ENCODE data around the gene MUS81.

- TF ChIP-seq E2F1 (CRISPR knock-in tag; IDR thresholded peaks at IDR 0.05) (no peak), ELK4 (CRISPR knock-in tag; IDR thresholded peaks at IDR 0.05; ENCODE audit: borderline replicate concordance) (no peak), CHD2 (IDR thresholded peaks at IDR 0.05; ENCODE audit: low read depth, low read length) (no peak), ZSCAN30 (CRISPR knock-in tag; IDR thresholded peaks at IDR 0.05) (no peak), KMT2B (CRISPR knock-in tag; IDR thresholded peaks at IDR 0.05) (no peak), MAX (IDR thresholded peaks at IDR 0.05) (no peak), FOXP1 (IDR thresholded peaks at IDR 0.05) (no peak), FOXP1 (CRISPR knock-in tag; IDR thresholded peaks at IDR 0.05) (no peak), GABPB1 (CRISPR knock-in tag; IDR thresholded peaks at IDR 0.05) (no peak), U2AF1 (optimal IDR thresholded peaks at IDR 0.05; ENCODE audit: low read depth, low read length) (no peak), ZKSCAN1 (IDR thresholded peaks at IDR 0.05; ENCODE audit: low read length) (no peak)
Observed at GRCh38 chr11:65871811-65872548, 11.7 kb downstream of the MUS81 start.

Data from HepG2 (cell line).